HG03095 (cell line): ENCODE results near the gene ITPKB.
"Not testable (repeated sequence)": the region's sequence is repeated elsewhere in the genome, so short reads cannot be mapped to it uniquely, and the experiment has no call there.

Experiments used
- ATAC-seq: cut with Tn5 transposase; IDR thresholded peaks from one replicate; pipeline ENCODE4 v1.9.1; 2021; ENCODE audit warnings: moderate library complexity; ENCODE audit not compliant: unreplicated experiment

The ITPKB gene

DNA sequence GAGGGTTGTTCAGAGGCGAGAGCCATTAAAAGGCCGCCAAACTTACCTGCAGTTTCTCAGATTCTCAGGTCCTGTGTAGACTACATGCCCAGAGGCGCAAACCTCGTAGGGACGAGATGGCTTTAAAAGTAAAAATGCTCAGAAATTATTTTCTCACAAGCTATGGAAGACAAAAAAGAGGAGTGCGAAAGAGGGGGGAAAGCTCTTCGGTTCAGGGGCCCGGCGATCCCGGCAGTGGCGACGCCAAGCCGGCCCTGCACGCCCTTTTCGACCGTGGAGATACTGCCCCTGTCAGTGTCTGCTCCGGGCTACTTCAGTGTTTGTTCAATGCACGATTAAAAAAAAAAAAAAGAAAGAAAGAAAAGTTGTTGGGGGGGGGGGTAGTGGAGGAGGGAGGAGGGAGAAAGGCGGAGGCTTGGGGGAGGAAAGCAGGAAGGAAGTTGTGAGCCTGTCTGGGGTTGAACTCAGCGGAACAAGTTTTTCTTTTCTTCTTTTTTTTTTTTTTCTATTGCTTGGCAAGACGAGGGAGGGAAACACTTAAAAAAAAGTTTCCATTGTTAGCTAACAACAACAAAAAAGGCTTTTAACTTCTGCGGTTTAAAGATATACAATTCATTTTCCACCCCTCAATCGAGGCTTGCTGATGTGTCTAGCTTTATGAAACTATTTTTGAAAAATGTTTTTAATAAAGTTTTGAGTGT, at the start of gene ITPKB:
TSS of gene ITPKB (minus strand) at position 288 of the 701 bp plus-strand sequence. CDS start 1,824 bp downstream, outside the sequence.
- peak; percentile 27 for ATAC-seq

DNA sequence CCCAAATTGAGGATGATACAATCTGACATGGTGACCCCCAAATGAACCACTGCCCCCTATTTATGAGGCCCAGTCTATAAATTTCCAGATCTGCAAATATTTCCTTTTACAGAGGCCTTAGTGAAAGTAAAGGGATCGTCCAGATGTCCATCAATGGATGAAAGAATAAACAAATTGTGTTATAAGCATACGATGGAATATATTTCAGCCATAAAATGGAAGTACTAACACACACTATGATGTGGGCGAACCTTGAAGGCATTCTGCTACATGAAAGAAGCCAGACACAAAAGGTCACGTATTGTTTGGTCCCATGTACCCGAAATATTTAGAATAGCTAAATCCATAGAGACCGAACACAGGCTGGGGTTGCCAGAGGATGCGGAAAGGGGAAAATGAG, 48.6 kb upstream of the ITPKB start:
- no peak for ATAC-seq

- ATAC-seq = no peak
Observed at GRCh38 chr1:226787071-226787470, 48.0 kb upstream of the ITPKB start.

GRCh38 chr1:226786550-226786949, 47.5 kb upstream of the ITPKB start:
- ATAC-seq = peak; percentile 85

GRCh38 chr1:226785805-226786204, 46.7 kb upstream of the ITPKB start:
- ATAC-seq = no peak

- ATAC-seq = no peak
Observed at GRCh38 chr1:226784081-226785049, 45.3 kb upstream of the ITPKB start.

GRCh38 chr1:226782845-226783601, 43.9 kb upstream of the ITPKB start:
- ATAC-seq = no peak

DNA sequence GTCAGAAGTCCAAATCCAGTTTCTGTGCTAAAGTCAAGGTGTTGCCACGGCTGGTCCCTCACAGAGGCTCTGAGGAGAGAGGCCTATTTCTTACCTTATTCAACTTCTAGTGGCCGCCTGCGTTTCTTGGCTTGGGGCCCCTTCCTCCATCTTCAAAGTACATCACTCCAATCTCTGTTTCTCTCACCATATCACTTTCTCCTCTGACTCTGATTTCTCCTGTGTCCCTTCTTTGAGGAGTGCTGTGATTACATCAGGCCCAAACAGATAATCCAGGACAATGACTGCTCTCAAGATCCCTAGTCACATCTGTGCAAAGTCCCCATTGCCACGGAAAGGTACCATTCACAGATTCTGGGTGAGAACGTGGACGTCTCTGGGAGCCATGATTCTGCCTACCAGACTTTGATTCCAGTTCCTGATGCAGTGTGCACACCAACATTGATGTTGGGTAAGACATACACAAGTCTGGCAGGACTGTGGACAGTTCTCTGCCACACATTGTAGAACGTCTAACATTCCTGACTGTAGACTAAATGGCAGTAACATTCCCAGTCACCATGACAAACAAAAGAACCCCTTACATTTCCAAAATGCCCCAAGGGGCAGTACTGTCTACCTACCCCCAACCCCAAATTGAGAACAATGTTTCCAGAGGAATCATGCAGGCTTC, 43.0 kb upstream of the ITPKB start:
- ATAC-seq = no peak

- ATAC-seq = no peak
Observed at GRCh38 chr1:226779561-226779960, 40.5 kb upstream of the ITPKB start.

- no peak for ATAC-seq
Observed at GRCh38 chr1:226778657-226779058, 39.6 kb upstream of the ITPKB start.

GRCh38 chr1:226776975-226777374, 37.9 kb upstream of the ITPKB start:
- ATAC-seq = no peak

DNA sequence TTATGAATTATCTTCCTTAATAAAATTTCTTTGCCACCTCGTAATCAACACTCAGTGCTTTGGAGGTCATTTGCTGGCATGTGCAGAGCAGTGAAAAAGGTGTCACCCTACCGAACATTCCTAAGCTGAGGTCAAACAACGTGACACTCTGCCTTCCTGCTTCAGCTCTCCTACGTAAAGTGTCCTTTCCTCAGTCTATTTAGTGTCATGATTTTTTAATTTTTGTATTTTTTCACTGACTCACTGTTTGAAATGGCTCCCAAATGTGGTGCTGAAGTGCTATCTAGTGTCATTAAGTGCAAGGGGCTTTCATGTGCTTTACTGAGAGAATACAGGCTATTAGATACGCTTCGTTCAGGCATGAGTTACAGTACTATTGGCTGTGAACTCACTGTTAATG, 37.0 kb upstream of the ITPKB start:
- no peak for ATAC-seq

DNA sequence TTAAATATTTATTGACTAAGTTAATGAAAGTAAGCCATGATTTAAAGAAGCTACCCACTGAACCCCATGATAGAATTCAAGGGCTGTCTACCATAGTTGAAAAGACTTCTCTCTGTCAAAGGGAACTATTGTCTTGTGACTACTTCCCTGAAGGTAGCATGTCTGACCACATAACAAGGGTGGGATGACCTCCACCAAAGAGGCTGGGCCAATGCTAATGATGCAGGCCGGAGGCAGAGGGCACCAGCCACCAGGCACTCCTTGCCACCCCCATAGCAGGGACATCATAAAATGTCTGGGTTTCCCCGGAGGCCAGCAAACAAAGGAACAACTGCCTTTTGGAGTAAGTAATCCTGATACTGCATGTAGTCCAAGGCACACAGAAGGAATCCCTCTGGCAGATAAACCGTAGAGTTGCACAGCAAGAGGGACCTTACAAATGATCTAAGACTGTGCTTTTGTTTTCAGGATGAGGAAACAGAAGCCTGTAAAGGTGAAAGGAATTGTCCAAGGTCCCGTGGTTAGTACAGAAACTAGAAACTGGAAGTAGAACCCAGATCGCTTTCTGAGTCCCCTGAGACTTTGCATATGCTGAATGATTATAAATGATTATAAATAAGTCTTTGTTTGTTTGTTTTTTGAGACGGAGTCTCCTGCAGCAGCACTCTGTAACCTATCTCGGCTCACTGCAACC, 33.5 kb upstream of the ITPKB start:
- peak; percentile 69 for ATAC-seq

DNA sequence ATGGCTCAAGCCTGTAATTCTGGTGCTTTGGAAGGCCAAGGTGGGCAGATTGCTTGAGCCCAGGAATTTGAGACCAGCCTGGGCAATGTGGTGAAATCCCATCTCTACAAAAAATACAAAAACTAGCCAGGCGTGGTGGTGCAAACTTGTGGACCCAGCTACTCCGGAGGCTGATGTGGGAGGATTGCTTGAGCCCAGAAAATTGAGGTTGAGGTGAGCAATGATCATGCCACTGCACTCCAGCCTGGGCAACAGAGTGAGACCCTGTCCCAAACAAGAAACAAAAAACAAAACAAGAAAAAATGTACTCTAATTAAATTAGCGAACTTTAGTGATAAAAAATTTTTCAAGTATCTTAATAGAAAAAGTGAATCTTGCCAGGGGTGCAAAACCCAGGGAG, 28.1 kb upstream of the ITPKB start:
- ATAC-seq = not testable (repeated sequence)

- no peak for ATAC-seq
Observed at GRCh38 chr1:226766565-226766964, 27.5 kb upstream of the ITPKB start.

DNA sequence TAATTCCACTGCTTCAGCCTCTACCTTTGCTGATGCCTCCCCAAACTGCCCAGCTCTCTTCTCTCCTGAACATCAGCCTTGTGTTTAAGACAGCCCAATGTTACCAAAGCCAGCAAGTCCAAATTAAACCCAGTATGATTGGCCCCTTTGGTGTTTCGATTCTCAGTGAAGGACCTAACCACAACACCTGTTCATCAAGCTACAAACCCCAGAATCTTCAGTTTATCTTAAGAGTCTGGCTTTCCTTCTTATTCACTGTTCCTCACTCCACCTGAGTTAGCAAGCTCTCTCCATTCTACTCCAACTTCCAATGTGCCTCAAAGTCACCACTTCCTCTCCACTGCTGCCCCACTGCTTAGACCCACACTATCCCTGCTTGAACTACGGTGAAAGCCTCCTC, 25.5 kb upstream of the ITPKB start:
- peak; percentile 88 for ATAC-seq

DNA sequence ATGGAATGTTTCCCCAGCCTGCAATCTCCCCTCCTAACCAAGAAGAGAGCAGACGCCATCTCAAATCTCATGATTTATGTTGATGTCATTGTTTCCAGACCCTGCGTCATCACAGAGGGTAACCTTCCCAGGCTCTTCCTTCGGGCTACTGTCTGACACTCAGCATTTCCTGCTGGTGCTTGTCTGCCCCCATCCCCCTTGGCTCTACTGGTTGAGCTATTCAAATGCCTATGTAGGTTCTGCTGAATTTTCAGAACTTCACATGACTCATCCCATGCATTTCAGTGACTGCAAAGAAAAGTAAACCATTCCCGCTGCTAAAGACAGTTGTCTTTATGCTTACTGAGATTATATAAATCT, 24.8 kb upstream of the ITPKB start:
- no peak for ATAC-seq

DNA sequence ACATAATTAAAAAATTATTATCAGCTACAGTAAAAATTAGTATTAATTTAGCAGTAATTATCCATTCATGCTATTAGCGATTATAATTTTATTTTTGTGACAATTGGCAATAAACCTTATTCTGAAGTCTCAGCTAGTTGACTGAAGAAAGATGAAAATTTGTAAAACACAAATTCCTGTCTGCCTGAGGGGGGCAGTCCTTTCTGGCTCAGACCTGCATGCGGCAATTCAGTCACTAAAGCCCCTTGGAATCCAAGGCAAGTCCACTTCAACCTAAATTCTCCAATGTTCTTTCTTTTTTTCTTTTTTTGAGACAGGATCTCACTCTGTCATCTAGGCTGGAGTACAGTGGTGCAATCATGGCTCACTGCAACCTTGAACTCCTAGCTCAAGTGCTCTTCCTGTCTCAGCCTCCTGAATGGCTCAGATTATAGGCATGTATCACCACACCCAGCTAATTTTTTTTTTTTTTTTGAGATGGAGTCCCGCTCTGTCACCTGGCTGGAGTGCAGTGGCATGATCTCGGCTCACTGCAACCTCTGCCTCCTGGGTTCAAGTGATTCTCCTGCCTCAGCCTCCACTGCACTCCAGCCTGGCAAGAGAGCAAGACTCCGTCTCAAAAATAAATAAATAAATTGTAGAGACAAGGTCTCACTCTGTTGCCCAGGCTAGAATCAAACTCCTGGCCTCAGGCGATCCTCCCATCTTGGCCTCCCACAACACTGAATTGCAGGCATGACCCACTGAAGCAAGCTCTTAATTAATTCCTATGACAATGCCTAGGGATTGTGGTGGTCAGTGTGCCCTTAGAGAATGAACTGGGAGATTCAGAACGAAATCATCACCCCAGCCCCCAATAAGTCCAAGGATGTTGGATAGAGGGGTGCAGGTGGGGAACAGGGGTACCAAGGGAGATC, 24.2 kb upstream of the ITPKB start:
- ATAC-seq = no peak

DNA sequence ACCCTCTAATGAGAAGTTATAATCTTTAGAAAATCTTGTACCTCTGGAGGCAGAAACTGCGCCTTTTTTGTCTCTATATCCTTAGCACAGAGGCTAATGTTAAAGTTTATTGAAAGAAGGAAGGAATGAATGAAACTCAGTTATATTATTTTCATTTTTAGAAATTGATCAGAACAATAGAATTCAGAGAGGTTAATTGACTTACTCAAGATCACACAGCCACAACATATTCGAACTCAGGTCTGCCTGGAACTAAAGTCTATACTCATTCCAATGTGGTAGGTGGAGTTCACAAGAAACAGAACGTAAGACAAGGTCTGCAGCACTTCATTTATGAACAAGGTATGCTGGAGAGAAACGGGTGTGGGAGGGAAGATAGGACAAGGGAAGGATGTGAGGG, 23.0 kb upstream of the ITPKB start:
- ATAC-seq = no peak
